Neural cell (in vitro differentiated cells): ENCODE data around the gene FGF14. TPM values are rescaled to one million over a fixed set of nuclear protein-coding genes. Genes with fewer than 3 reads are reported as not detected.

ENCODE experiments used
- H2AFZ ChIP-seq: fragments of 200-600, 300-800 bp; sonication (generic), shearing (Covaris generic); 2 replicates; pipeline ENCODE4 v1.6.0; 2014; ENCODE audit warnings: low read depth, mild to moderate bottlenecking, antibody characterized with exemption, low read length, moderate library complexity
- H3F3A ChIP-seq: fragments of 200-600 bp; shearing (Covaris generic); 2 replicates; pipeline ENCODE4 v1.6.1; 2016; ENCODE audit warnings: mild to moderate bottlenecking, moderate library complexity, mixed read lengths, antibody characterized with exemption, low read length; ENCODE audit not compliant: insufficient read depth, poor library complexity, severe bottlenecking
- H3K27ac ChIP-seq: fragments of 200-600, 300-800 bp; sonication (generic), shearing (Covaris generic); 2 replicates; pipeline ENCODE4 v1.5.1; 2014; ENCODE audit warnings: mild to moderate bottlenecking, low read length, moderate library complexity
- H3K27me3 ChIP-seq: fragments of 300-800, 200-600 bp; sonication (generic), shearing (Covaris generic); 2 replicates; pipeline ENCODE4 v1.6.0; 2014; ENCODE audit warnings: mild to moderate bottlenecking, low read depth, low read length, moderate library complexity; ENCODE audit not compliant: insufficient read depth
- H3K36me3 ChIP-seq: fragments of 300-800, 200-600 bp; sonication (generic), shearing (Covaris generic); 2 replicates; pipeline ENCODE4 v1.5.1; 2014; ENCODE audit warnings: mild to moderate bottlenecking, antibody characterized with exemption, low read length, moderate library complexity; ENCODE audit not compliant: insufficient read depth
- H3K4me2 ChIP-seq: fragments of 300-800, 200-600 bp; sonication (generic), shearing (Covaris generic); 2 replicates; pipeline ENCODE4 v1.6.0; 2014; ENCODE audit warnings: mild to moderate bottlenecking, low read length
- H3K4me3 ChIP-seq: fragments of 300-800, 200-600 bp; sonication (generic), shearing (Covaris generic); 2 replicates; pipeline ENCODE4 v1.5.1; 2014; ENCODE audit warnings: mild to moderate bottlenecking, low read length, moderate library complexity
- H3K79me2 ChIP-seq: fragments of 200-600 bp; shearing (Covaris generic); replicated peaks from 2 replicates; pipeline ENCODE4 v1.6.0; 2014; ENCODE audit warnings: mild to moderate bottlenecking, low read length, moderate library complexity; ENCODE audit not compliant: insufficient read depth
- H3K9ac ChIP-seq: fragments of 300-800, 200-600 bp; sonication (generic), shearing (Covaris generic); 2 replicates; pipeline ENCODE4 v1.6.1; 2016; ENCODE audit warnings: mild to moderate bottlenecking, low read length, mixed read lengths
- H3K9me2 ChIP-seq: fragments of 200-600 bp; shearing (Covaris generic); 2 replicates; pipeline ENCODE4 v1.6.1; 2016; ENCODE audit warnings: mild to moderate bottlenecking, low read length, mixed read lengths; ENCODE audit not compliant: insufficient read depth
- H3K9me3 ChIP-seq: fragments of 200-600, 300-800 bp; sonication (generic), shearing (Covaris generic); 2 replicates; pipeline ENCODE4 v1.6.1; 2016; ENCODE audit warnings: mild to moderate bottlenecking, mixed run types, low read length, moderate library complexity, mixed read lengths
- H4K20me1 ChIP-seq: fragments of 200-600 bp; shearing (Covaris generic); 2 replicates; pipeline ENCODE4 v1.6.1; 2016; ENCODE audit warnings: mild to moderate bottlenecking, mixed run types; ENCODE audit not compliant: insufficient read depth
- EP300 ChIP-seq: fragments of 450-650 bp; conservative IDR thresholded peaks from 2 replicates; pipeline ENCODE4 v1.6.1; 2014; ENCODE audit warnings: antibody characterized with exemption, mild to moderate bottlenecking, moderate library complexity; ENCODE audit not compliant: poor library complexity, severe bottlenecking
- EZH2 ChIP-seq: fragments of 200-600, 300-800 bp; shearing (Covaris generic), sonication (generic); IDR thresholded peaks from 2 replicates; pipeline ENCODE4 v1.6.1; 2014; ENCODE audit warnings: antibody characterized with exemption, low read length, borderline replicate concordance, mild to moderate bottlenecking; ENCODE audit not compliant: insufficient read depth, poor library complexity, severe bottlenecking
- MXI1 ChIP-seq: fragments of 450-650 bp; conservative IDR thresholded peaks from 2 replicates; pipeline ENCODE4 v1.6.1; 2014; ENCODE audit warnings: antibody characterized with exemption, mild to moderate bottlenecking; ENCODE audit not compliant: poor library complexity, severe bottlenecking
- POLR2AphosphoS5 ChIP-seq: IDR thresholded peaks from 2 replicates; pipeline ENCODE4 v1.6.1; 2012
- RAD21 ChIP-seq: fragments of 450-650 bp; conservative IDR thresholded peaks from 2 replicates; pipeline ENCODE4 v1.6.1; 2014; ENCODE audit warnings: antibody characterized with exemption, mild to moderate bottlenecking, moderate library complexity
- SMC3 ChIP-seq: fragments of 450-650 bp; conservative IDR thresholded peaks from 2 replicates; pipeline ENCODE4 v1.6.1; 2014; ENCODE audit warnings: antibody characterized with exemption, mild to moderate bottlenecking, moderate library complexity; ENCODE audit not compliant: poor library complexity
- TAF1 ChIP-seq: IDR thresholded peaks from 2 replicates; pipeline ENCODE4 v1.6.1; 2012; ENCODE audit warnings: low read depth
- polyA plus RNA-seq: library from polyadenylated mRNA; depleted of rRNA; stranded (reverse); fragments of >200 nt; gene quantifications from 2 replicates; pipeline ENCODE4 v1.2.3, GENCODE V29; 2014
- TF ChIP-seq, protein P1 (sequence below): IDR thresholded peaks from 2 replicates; pipeline ENCODE4 v1.6.1; 2012; ENCODE audit warnings: borderline replicate concordance
- TF ChIP-seq, protein P2 (sequence below): fragments of 450-650 bp; IDR thresholded peaks from 2 replicates; pipeline ENCODE4 v1.5.1; 2014; ENCODE audit warnings: antibody characterized with exemption, mild to moderate bottlenecking, moderate library complexity; ENCODE audit not compliant: poor library complexity, severe bottlenecking

Gene FGF14
- polyA plus RNA-seq, 1 donor from 2014 or later: 36.4 TPM

DNA sequence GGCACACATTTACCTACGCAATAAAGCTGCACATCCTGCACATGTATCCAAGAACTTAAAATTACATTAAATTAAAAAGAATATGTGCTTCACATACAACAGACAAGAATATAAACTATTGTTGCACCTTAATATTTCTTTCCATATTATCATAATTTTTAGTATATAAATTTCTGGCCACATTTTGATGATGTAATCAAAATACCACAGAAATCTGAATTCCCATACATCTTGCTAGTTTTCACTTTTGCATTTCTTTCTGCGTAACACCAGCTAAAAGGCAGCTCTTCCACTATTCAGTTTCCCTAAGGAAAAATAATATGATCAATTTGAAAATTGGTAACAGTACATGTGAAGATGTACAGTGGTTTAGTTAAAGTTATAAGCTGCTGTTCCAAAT, 42.6 kb downstream of the FGF14 start:
- no peak overlapping the region for H3K4me2 ChIP-seq
- no peak overlapping the region for H3K9ac ChIP-seq
- H3K27me3 ChIP-seq: no peaks in the 10 kb centered on the region
- no peaks in the 10 kb centered on the region for H3K36me3 ChIP-seq
- no peak overlapping the region for H3K27ac ChIP-seq
- no peak overlapping the region for H3K4me3 ChIP-seq
- no peak overlapping the region for H2AFZ ChIP-seq
- H3K9me2 ChIP-seq: no peaks in the 10 kb centered on the region
- no peaks in the 10 kb centered on the region for H3F3A ChIP-seq
- H3K9me3 ChIP-seq: no peaks in the 10 kb centered on the region
- no peak for TF ChIP-seq POLR2AphosphoS5
- no peak for TF ChIP-seq EZH2
- no peak for TF ChIP-seq RAD21
- TF ChIP-seq TAF1: no peak
- no peak for TF ChIP-seq SMC3
- TF ChIP-seq, protein P1, sequence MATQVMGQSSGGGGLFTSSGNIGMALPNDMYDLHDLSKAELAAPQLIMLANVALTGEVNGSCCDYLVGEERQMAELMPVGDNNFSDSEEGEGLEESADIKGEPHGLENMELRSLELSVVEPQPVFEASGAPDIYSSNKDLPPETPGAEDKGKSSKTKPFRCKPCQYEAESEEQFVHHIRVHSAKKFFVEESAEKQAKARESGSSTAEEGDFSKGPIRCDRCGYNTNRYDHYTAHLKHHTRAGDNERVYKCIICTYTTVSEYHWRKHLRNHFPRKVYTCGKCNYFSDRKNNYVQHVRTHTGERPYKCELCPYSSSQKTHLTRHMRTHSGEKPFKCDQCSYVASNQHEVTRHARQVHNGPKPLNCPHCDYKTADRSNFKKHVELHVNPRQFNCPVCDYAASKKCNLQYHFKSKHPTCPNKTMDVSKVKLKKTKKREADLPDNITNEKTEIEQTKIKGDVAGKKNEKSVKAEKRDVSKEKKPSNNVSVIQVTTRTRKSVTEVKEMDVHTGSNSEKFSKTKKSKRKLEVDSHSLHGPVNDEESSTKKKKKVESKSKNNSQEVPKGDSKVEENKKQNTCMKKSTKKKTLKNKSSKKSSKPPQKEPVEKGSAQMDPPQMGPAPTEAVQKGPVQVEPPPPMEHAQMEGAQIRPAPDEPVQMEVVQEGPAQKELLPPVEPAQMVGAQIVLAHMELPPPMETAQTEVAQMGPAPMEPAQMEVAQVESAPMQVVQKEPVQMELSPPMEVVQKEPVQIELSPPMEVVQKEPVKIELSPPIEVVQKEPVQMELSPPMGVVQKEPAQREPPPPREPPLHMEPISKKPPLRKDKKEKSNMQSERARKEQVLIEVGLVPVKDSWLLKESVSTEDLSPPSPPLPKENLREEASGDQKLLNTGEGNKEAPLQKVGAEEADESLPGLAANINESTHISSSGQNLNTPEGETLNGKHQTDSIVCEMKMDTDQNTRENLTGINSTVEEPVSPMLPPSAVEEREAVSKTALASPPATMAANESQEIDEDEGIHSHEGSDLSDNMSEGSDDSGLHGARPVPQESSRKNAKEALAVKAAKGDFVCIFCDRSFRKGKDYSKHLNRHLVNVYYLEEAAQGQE: no peak
- no peak for TF ChIP-seq MXI1
- no peak for TF ChIP-seq EP300
- TF ChIP-seq, protein P2, sequence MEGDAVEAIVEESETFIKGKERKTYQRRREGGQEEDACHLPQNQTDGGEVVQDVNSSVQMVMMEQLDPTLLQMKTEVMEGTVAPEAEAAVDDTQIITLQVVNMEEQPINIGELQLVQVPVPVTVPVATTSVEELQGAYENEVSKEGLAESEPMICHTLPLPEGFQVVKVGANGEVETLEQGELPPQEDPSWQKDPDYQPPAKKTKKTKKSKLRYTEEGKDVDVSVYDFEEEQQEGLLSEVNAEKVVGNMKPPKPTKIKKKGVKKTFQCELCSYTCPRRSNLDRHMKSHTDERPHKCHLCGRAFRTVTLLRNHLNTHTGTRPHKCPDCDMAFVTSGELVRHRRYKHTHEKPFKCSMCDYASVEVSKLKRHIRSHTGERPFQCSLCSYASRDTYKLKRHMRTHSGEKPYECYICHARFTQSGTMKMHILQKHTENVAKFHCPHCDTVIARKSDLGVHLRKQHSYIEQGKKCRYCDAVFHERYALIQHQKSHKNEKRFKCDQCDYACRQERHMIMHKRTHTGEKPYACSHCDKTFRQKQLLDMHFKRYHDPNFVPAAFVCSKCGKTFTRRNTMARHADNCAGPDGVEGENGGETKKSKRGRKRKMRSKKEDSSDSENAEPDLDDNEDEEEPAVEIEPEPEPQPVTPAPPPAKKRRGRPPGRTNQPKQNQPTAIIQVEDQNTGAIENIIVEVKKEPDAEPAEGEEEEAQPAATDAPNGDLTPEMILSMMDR: no peak
- H3K79me2 ChIP-seq: no peaks in the 10 kb centered on the region
- no peaks in the 10 kb centered on the region for H4K20me1 ChIP-seq

DNA sequence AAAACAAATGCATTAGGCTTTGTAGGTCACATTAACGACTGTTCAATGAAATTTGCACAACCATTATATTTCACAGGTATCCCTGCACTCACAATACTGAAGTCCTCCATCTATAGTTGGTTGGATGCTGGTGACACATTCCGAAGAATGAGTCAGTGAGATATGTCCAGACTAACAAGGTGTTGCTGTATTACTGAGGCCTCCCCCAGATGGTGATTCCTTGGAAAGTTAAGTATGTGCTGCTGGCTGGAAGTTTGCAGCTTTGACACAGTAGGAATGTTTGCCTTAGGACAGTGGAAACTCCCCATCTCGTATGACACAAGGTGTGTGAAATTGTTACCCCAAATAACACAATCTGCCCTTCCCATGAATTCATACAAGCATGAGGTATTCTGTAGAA, 46.6 kb downstream of the FGF14 start:
- Histone ChIP-seq H2AFZ (no peak overlapping the region), H3K9ac (no peak overlapping the region), H3K27ac (no peak overlapping the region), H3K4me2 (no peak overlapping the region), H4K20me1 (no peaks in the 10 kb centered on the region), H3K9me2 (no peaks in the 10 kb centered on the region), H3K27me3 (no peaks in the 10 kb centered on the region), H3K36me3 (no peaks in the 10 kb centered on the region), H3K79me2 (no peaks in the 10 kb centered on the region), H3F3A (no peaks in the 10 kb centered on the region), H3K9me3 (no peaks in the 10 kb centered on the region), H3K4me3 (no peak overlapping the region)
- TF ChIP-seq, protein P2: no peak
- TF ChIP-seq, protein P1: no peak
- TF ChIP-seq EP300: no peak
- no peak for TF ChIP-seq TAF1
- TF ChIP-seq POLR2AphosphoS5: no peak
- no peak for TF ChIP-seq EZH2
- TF ChIP-seq MXI1: no peak
- no peak for TF ChIP-seq RAD21
- no peak for TF ChIP-seq SMC3
